SIG-M5 (cell line): Measurements from ENCODE around the gene HCN3.
"Not testable (repeated sequence)": the region's sequence is repeated elsewhere in the genome, so short reads cannot be mapped to it uniquely, and the experiment has no call there.

Experiments
- DNase-seq: peaks from one replicate; lab custom pipeline; 2025; lab: John Stamatoyannopoulos, UW

HCN3 gene

DNA sequence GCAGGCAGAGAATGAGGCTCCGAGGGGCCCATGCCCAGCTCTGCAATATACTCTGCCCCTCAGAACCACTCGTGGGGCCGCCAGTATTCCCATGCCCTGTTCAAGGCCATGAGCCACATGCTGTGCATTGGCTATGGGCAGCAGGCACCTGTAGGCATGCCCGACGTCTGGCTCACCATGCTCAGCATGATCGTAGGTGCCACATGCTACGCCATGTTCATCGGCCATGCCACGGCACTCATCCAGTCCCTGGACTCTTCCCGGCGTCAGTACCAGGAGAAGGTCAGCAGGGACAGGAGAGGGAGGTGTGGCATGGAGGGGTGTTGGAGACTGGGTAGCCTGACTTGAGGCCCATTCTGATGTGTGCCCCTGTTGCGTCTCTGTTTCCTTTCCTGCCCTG lies 7.2 kb downstream of the HCN3 start:
- no peak for DNase-seq

GRCh38 chr1:155285063-155285462 lies 7.8 kb downstream of the HCN3 start:
- no peak for DNase-seq

GRCh38 chr1:155285631-155286044 lies 8.4 kb downstream of the HCN3 start:
- DNase-seq = no peak

DNA sequence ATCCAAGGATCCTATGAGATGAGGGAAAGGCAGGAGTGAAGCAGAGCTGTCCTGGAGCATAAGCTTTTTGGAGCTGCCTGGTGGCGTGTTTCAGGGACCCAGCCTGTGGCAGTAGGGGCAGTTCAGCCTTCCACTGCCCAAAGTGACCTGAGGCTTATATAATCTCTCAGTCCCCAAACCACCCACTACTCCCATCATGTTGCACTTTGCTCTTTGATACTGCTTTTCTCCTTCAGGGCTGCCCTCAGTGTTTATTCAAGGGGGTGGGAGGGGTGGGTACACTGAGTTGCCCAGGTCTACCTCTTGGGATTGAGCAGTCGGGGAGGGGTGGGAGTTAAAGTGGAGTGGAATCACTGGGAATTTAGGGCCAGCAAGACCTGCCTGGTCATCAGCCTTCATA lies 9.3 kb downstream of the HCN3 start:
- no peak for DNase-seq

GRCh38 chr1:155287987-155288543 lies 10.8 kb downstream of the HCN3 start:
- DNase-seq = no peak

DNA sequence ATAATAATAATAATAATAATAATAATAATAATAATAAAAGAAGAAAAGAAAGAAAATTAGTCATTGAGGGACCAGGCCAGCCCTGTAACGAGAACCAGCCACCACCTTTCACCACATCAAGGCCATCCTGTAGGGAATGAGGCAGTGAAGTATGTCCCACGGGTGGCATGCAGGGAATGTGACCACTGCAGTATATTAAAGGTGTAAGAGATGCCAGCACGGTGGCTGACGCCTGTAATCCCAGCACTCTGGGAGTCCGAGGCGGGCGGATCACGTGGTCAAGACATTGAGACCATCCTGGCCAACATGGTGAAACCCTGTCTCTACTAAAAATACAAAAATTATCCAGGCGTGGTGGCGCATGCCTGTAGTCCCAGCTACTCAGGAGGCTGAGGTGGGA lies 13.7 kb downstream of the HCN3 start:
- not testable (repeated sequence) for DNase-seq

- DNase-seq = no peak
These were observed 16.0 kb downstream of the HCN3 start for GRCh38 chr1:155293086-155293749.

DNA sequence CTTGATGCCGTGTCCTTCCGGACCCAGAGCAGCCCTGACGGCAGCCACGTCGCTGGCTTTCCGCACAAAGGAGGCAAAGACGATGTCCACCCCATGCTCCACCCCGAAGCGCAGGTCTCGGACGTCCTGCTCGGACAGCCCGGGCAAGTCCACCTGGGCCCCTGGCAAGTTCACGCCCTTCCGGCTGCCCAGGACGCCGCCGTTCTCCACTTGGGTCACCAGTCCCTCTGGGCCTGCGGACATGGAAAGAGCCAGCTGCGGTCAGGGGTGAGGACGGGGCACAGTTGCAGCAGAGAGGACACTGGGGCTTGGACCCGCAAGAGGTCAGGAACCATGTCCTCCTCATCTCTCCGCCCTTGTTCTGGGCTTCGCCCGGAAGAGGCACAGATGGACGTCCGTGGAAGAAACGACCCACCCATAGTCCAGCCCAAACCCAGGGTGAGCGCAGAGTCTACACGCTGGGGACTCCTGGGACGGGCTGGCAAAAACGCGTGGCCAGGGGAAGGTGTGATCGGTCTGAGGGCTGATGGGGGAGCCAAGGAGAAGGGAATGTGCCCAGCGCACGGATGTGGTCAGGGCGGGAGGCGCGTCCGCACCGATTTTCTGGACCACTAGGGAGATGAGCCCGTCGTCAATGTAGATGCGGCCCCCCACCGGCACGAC lies 17.4 kb downstream of the HCN3 start:
- no peak for DNase-seq

DNA sequence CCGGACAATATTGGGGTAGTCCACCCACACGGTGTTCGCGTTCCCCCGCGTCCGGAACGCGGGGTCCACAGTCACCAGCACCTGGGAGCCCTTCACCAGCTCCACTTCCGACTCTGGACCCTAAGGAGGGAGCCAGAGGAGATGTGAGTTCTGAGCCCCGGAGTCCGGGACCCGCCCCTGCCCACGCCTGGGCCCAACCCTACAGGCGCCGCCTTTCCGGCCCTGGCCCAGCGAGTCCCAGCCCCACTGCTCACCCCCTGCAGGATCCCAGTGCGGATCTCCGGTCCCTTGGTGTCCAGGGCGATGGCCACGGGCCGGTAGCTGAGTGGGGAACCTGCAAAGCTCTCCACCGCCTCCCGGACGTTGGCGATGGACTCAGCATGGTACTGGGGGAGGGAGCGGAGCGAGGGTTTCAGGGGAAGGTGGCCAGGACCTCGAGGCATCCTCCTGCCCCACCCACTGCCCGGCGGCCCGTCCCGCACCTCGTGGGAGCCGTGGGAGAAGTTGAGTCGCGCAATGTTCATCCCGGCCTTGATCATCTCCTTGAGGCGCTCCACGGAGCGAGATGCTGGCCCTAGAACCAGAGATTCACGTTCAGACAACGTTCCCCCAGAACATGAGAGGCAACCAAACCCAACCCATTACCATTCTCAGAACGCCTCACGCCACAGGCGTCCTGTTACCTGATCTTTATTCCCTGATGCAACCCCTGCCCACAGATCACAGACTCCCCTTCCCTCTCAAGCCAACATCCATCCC lies 18.1 kb downstream of the HCN3 start:
- DNase-seq = no peak

DNA sequence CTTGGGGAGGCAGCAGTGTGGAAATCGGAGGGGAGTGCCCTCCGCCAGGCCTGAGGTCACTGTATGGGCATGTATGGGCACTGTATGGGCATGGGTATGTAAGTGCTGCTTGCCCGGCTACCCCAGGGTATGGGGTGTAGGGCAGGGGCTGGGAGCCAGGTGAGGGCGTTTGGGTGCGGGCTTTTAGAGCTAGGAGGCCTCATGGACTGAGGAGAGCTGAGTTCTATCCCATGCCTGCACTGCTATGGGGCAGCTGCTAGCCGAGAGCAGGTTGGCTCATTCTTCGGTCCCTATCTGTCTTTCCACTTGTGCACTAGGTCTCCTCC lies 18.6 kb downstream of the HCN3 start:
- no peak for DNase-seq

DNA sequence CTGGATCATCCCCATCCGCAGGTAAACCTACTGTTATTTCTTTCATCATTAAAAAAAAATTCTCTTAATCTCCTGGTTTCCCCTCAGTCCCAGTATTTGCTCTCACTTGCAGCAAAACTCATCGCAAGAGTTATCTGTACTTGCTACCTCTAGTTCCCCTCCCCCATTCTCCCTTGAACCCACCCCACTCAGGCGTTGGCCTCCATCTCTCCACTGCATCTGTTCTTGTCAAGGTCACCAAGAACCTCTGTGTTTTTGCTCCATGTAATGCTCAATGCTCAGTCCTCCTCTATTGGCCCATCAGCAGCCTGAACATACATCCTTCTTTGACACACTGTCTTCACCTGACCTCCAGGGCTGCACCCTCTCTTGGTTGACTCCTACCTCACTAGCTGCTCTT lies 19.4 kb downstream of the HCN3 start:
- DNase-seq = no peak

- DNase-seq = no peak
These were observed 20.1 kb downstream of the HCN3 start for GRCh38 chr1:155297384-155297783.

DNA sequence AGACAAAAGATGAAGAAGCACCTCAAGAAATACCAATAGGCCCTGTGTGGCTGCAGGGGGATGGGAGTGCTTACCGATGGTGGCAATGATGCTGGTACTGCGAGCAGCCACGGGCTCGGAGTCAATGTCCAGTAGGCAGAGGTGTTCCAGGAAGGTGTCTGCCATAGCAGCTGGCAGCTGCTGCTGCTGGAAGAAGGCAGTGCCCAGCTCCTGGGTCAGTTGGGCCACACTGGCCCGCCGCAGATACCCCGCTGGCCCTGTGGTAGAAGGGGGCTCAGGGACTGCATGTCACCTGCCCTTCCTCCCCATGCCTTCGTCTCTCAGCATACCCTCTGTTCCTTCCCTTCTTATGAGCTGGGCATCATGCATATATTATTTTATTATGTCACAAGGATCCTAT lies 22.8 kb downstream of the HCN3 start:
- no peak for DNase-seq

DNA sequence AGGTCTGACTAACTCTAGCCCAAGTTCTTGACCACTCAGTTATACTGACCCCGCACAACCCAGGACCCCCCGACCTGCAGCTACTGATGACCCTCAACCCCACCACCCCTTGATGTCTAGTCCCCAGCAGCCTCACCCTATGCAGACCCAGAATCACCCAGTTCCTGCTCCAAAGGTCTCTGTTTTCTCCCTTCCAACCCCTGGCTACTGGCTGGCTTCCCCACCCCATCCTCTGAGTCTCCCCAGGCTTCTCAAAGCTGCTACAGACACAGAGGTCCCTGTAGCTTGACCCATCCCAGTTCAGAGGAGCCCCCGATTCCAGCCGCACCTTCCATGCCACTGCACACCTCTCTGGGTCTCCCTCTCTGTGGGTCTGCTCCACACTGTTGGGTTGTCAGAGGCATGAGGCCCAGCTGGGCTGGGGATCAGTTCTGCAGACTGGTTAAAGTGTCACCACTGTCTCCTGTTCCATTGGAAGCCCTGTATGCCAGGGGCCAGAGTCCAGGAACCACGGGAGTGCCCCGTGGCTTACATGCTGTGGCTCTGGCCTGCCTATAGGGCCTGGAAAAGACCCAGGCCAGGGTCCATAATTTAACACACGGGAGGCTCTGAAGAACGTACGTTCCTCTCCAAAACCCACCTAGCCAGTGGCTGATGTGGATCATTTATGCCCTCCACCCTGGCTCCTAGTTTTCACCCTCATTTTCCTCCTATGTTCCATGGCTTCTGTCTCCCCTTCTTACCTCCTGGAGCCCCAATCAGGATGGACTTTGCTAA lies 23.5 kb downstream of the HCN3 start:
- no peak for DNase-seq

DNA sequence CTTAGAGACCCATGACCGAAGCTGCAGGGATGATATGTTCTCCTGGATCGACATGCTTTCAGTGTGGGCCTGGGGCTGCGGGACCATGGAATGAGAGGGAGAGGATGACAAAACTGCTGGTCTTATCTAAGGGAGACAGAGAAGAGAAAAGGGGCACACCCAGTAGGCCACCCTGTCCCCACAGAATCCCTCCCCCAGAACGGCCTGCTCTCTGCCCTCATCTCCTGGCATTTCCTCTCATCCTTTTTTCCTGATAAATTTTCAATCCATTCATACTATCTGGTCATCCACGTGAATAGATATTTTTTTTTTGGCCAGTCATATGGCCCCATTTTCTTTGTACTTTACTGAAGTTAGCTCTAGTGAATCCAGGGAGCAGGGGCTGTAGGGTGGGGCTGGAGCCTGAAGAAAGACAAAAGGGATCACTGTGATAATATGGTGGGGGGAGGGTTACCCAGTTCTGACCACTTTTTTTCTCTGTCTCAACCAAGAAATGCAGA lies 24.1 kb downstream of the HCN3 start, which contains the start of gene PKLR:
Gene PKLR, minus strand, starts transcription at position 97 of the 500 bp plus-strand sequence. Its CDS starts 43 bp downstream, at position 54.
- DNase-seq = no peak

GRCh38 chr1:155304558-155305063 lies 27.3 kb downstream of the HCN3 start:
- no peak for DNase-seq

DNA sequence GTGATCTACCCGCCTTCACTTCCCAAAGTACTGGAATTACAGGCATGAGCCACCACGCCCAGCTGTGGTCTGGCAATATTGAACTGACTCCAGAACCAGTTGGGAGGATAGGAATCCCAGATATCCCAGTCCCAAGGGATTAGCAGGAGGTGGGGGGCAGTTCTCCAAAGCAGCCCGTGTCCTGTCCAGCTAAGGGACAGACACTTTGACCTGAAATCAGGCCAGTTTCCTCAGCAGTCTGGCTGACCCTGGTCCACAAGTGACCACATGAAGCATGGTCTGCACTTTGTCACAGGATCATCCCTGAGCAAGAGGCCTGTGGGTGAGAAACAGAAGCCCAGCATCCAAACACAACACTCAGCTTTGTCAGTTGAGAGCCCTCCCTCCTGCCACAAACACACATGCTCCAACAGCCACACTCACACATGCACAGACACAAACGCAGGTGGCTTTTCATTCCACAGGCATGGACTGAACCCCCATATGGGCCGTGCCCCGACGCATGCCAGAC lies 28.7 kb downstream of the HCN3 start:
- no peak for DNase-seq

DNA sequence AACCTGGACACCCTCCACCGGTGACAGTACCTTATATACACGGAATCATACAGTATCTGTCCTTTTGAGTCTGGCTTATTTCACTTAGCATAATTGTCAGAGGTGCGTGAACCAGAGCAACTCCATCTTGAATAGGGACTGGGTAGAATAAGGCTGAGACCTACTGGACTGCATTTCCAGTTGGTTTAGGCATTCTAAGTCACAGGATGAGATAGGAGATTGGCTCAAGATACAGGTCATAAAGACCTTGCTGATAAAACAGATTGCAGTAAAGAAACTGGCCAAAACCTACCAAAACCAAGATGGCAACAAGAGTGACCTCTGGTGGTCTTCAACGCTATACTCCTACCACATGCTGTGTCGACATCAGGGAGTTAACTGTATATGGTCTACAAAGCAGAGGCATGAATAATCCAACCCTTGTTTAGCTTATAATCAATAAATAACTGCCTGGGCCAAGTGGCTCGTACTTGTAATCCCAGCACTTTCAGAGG lies 30.0 kb downstream of the HCN3 start:
- no peak for DNase-seq

DNA sequence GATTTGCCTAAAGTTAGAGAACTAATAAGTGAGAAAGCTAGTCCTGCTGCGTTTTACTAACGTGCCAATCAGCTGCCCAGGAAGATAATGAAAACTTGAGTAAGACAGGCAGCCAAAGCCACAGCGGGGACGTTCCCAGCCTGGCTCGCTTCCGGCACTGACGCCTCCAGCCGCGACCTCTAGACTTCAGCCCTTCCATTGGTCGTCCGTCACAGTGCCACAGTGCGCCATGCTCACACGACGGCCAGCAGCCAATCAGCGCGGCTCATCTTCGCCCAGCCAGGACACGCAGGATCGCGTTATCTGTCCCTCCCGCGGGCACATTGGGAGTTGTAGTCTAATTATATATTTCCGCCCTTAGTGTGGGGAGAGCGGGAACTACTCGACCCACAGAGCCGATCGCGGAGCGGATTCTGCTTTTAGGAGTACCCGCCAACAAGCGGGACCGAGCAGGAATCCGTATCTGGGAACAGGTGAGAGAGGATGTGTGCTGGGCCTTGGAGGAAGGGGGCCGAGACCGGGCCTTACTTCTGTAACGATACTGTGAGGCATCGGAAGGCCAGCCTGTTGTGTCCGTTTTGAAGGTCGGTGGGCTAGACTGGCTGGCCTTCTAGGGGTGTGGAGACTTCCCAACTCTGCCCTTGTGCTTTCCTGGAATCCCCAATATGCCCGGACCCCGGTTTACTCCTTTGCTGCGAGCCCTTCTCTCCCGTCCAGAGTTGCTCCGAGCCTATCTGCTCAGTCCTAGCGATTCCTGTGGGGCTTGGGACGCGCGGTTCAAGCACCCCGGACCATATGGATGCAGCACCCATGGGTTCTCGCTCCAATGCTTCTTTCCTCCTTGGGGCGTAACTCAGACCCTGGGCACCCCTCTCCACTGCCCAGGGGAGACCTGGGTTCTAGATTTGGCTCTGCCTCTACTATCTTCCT lies 31.5 kb downstream of the HCN3 start, which contains the start of gene FDPS:
Gene FDPS, plus strand, starts transcription at position 374 of the 930 bp plus-strand sequence. CDS start 924 bp downstream, outside the sequence.
- DNase-seq = peak; percentile 99

DNA sequence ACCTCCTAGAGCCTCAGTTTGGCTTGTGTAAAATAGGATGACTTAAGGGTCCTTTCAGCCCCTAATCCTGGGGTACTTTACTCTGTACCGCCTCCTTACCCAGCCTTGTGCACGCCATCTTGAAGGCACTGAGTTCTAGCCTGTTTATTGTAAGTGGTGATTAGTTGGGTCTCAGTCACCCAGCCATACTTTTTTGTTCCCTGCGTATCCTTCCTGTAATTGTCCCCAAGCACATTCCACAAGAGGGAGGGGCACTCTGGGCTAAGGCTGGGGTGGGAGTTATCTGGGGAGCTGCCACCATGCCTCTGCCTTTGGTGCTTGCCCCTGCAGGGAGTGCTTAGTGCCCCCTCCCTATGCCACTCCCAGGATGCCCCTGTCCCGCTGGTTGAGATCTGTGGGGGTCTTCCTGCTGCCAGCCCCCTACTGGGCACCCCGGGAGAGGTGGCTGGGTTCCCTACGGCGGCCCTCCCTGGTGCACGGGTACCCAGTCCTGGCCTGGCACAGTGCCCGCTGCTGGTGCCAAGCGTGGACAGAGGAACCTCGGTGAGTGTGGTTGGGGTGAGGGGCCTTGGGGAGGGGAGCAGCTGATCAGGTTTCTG lies 32.3 kb downstream of the HCN3 start:
- DNase-seq = no peak
